Measurements from ENCODE around the gene PARM1. TPM values are rescaled to one million over a fixed set of nuclear protein-coding genes. Genes with fewer than 3 reads are reported as not detected.

Gene PARM1
- total RNA-seq, 1 donor from 2014 or later = 22.4 TPM

GRCh38 chr4:75018811-75019479 is 86.0 kb downstream of the PARM1 start:
- DNase-seq (ENCODE audit: extremely low spot score, unreplicated experiment) = no peak
- H3K27me3 Mint-ChIP-seq = no peaks in the 10 kb centered on the region
- no peaks in the 10 kb centered on the region for H3K36me3 Mint-ChIP-seq
- no peak overlapping the region for H3K4me3 Mint-ChIP-seq
- H3K9me3 Mint-ChIP-seq = no peaks in the 10 kb centered on the region
- no peak overlapping the region for H3K27ac Mint-ChIP-seq
- no peaks in the 10 kb centered on the region for H3K4me1 Mint-ChIP-seq (ENCODE audit: unreplicated experiment)
- TF ChIP-seq CTCF (conservative IDR thresholded peaks at IDR 0.05) = no peak

GRCh38 chr4:75025431-75025830 is 92.5 kb downstream of the PARM1 start:
- no peaks in the 10 kb centered on the region for H3K27me3 Mint-ChIP-seq
- no peaks in the 10 kb centered on the region for H3K9me3 Mint-ChIP-seq
- no peak overlapping the region for H3K27ac Mint-ChIP-seq
- TF ChIP-seq CTCF (conservative IDR thresholded peaks at IDR 0.05) = no peak
- no peak for DNase-seq (ENCODE audit: extremely low spot score, unreplicated experiment)
- no peaks in the 10 kb centered on the region for H3K4me1 Mint-ChIP-seq (ENCODE audit: unreplicated experiment)
- H3K36me3 Mint-ChIP-seq = peaks cover 3% of the 10 kb centered on the region
- H3K4me3 Mint-ChIP-seq = no peak overlapping the region

- Mint-ChIP-seq H3K27me3 (no peaks in the 10 kb centered on the region), H3K4me1 (ENCODE audit: unreplicated experiment) (no peaks in the 10 kb centered on the region), H3K36me3 (peaks cover 3% of the 10 kb centered on the region), H3K27ac (no peak overlapping the region), H3K4me3 (no peak overlapping the region), H3K9me3 (no peaks in the 10 kb centered on the region)
- no peak for DNase-seq (ENCODE audit: extremely low spot score, unreplicated experiment)
- TF ChIP-seq CTCF (conservative IDR thresholded peaks at IDR 0.05) = no peak
These were observed 95.4 kb downstream of the PARM1 start for GRCh38 chr4:75028196-75028854.

- Mint-ChIP-seq H3K4me1 (ENCODE audit: unreplicated experiment) (peaks cover 7% of the 10 kb centered on the region), H3K36me3 (peaks cover 2% of the 10 kb centered on the region), H3K27ac (no peak overlapping the region), H3K4me3 (no peak overlapping the region), H3K9me3 (peaks cover 3% of the 10 kb centered on the region), H3K27me3 (no peaks in the 10 kb centered on the region)
- DNase-seq (ENCODE audit: extremely low spot score, unreplicated experiment) = no peak
- no peak for TF ChIP-seq CTCF (conservative IDR thresholded peaks at IDR 0.05)
These were observed 97.1 kb downstream of the PARM1 start for GRCh38 chr4:75030028-75030427.

GRCh38 chr4:75030649-75031235 is 97.8 kb downstream of the PARM1 start:
- Mint-ChIP-seq H3K27ac (no peak overlapping the region), H3K4me1 (ENCODE audit: unreplicated experiment) (peaks cover 7% of the 10 kb centered on the region), H3K36me3 (no peaks in the 10 kb centered on the region), H3K9me3 (peaks cover 4% of the 10 kb centered on the region), H3K4me3 (no peak overlapping the region), H3K27me3 (no peaks in the 10 kb centered on the region)
- no peak for DNase-seq (ENCODE audit: extremely low spot score, unreplicated experiment)
- no peak for TF ChIP-seq CTCF (conservative IDR thresholded peaks at IDR 0.05)
